Heart right ventricle (tissue), 16 donors: Measurements from ENCODE around the gene ACTR3C. TPM values are rescaled to one million over a fixed set of nuclear protein-coding genes. Genes with fewer than 3 reads are reported as not detected.
"Not testable (repeated sequence)": the region's sequence is repeated elsewhere in the genome, so short reads cannot be mapped to it uniquely, and the experiment has no call there.

Experiments used
- ATAC-seq, 8 donors: fragments of 200-7000 bp; cut with Tn5 transposase; one replicate each; pipeline ENCODE4 v1.9.1; 2020; ENCODE audit warnings: mild to moderate bottlenecking in 8 of 8, moderate library complexity in 8 of 8, moderate number of reproducible peaks in 1 of 8
- DNase-seq, 2 donors: peaks; one replicate each; pipeline ENCODE4 v3.0.0-alpha.2; 2020
- H3K27ac ChIP-seq, 10 donors: fragments of 200-600 bp; sonication (generic) in 2 of 10; one replicate each; pipeline versions ENCODE4 v1.5.0 to v1.8.0; 2020 to 2022; ENCODE audit warnings: mild to moderate bottlenecking in 3 of 10
- H3K27me3 ChIP-seq, 7 donors: fragments of 200-600 bp; one replicate each; pipeline ENCODE4 v1.8.0; 2021 to 2022; ENCODE audit warnings: mild to moderate bottlenecking in 2 of 7
- H3K36me3 ChIP-seq, 9 donors: fragments of 200-600 bp; sonication (generic) in 1 of 9; one replicate each; pipeline versions ENCODE4 v1.5.0 to v1.8.0; 2020 to 2022; ENCODE audit warnings: mild to moderate bottlenecking in 2 of 9
- H3K4me1 ChIP-seq, 9 donors: fragments of 200-600 bp; sonication (generic) in 1 of 9; one replicate each; pipeline versions ENCODE4 v1.5.0 to v1.8.0; 2020 to 2022; ENCODE audit warnings: mild to moderate bottlenecking in 4 of 9
- H3K4me3 ChIP-seq, 10 donors: fragments of 200-600 bp; sonication (generic) in 2 of 10; one replicate each; pipeline versions ENCODE4 v1.5.0 to v1.8.0; 2020 to 2022; ENCODE audit warnings: mild to moderate bottlenecking in 7 of 10, moderate library complexity in 2 of 10
- H3K9me3 ChIP-seq, 11 donors: fragments of 200-600 bp in 10 of 11; sonication (generic) in 2 of 11; one replicate each; pipeline versions ENCODE4 v1.5.0 to v1.8.0; 2013 to 2022; ENCODE audit warnings: mild to moderate bottlenecking in 2 of 11, control low read depth in 1 of 11, moderate library complexity in 1 of 11
- WGBS, 2 donors: extraction: QIAGEN DNeasy Blood & Tissue Kit; methylation state at CpG; one replicate each; pipeline ENCODE4 v1.1.7; 2013; ENCODE audit warnings: inconsistent platforms in 1 of 2; 5-methylcytosine and 5-hydroxymethylcytosine counted together
- intact Hi-C, 10 donors: fragments of 100-400 bp; cut with DNase I; formaldehyde crosslinking; loops; one replicate each; pipeline versions ENCODE4 v1.11.1 to v1.14.2; 2022
- polyA plus RNA-seq, 2 donors: library from polyadenylated mRNA; stranded (reverse); fragments of 200-250 nt; gene quantifications; one replicate each; pipeline ENCODE4 v1.2.3, GENCODE V29; 2013
- total RNA-seq, 10 donors: library from RNA; stranded (reverse); fragmentation: NEBNext Ultra II Directional in 3 of 10; extraction: Animal tissue kit (Norgen Biotek cat#: 25700) in 3 of 10; gene quantifications; one replicate each; pipeline versions ENCODE4 v1.2.1 to v1.2.4, GENCODE V29; 2021 to 2023
- donor health status: Arrhythmogenic right ventricular cardiomyopathy.
- donor health status: ischemic (EF 13 %, LVEDD 7.1; RV severe dilation, severe dysfunction).
- donor health status: healthy with polysubstance abuse.
- donor health status: DM: no; HTN: yes; CAD: no.
- donor health status: DM: no; HTN: no; CAD: no.
- donor health status: ischemic (EF 25% LVEDD 6.9; RV normal size, moderate dysfunction).
- donor health status: ischemic (EF 25% LVEDD 5.7; RV mildly dilated, moderate dysfunction).
- donor health status: healthy.
- donor health status: DM: yes; HTN: yes; CAD: no.
- donor health status: Ischemic cardiomyopathy.
- donor health status: ischemic (EF 35%, LVEDD 5.7; RV mildly dilated, moderate dysfunction).
- donor health status: nonischemic (EF 11% LVEDD 7.7; RV severe dilation, severe dysfunction).
- donor health status: DM: yes; HTN: yes; CAD: no.
- donor health status: PGD.
- donor health status: ischemic (EF 29% LVEDD 5.4; RV normal size, mild dysfunction).
- donor health status: nonischemic (EF 23%, LVEDD 6.1; RV moderate dilation, normal function).

ACTR3C gene
- total and polyA plus RNA-seq, 12 donors: 2.6 to 7.0 (median 3.5) TPM

GRCh38 chr7:150219941-150220658 lies 103.2 kb downstream of the ACTR3C start:
- DNase-seq, ATAC-seq, H3K36me3 ChIP-seq, H3K4me3 ChIP-seq, intact Hi-C loops, H3K4me1 ChIP-seq, H3K9me3 ChIP-seq, H3K27ac ChIP-seq: not testable (repeated sequence)
- WGBS, 2 donors: 0 to 3% methylated on average over 18 to 21 of the region's 50 CpGs
- peaks cover 0 to 33% (median 15%) of the 10 kb centered on the region in 7 donors for H3K27me3 ChIP-seq

GRCh38 chr7:150206848-150207247 lies 116.5 kb downstream of the ACTR3C start:
- 73 to 76% methylated on average over 1 of the region's 1 CpG for WGBS, 2 donors
- H3K27me3 ChIP-seq, H3K9me3 ChIP-seq, H3K4me1 ChIP-seq, ATAC-seq, intact Hi-C loops, H3K4me3 ChIP-seq, DNase-seq, H3K27ac ChIP-seq, H3K36me3 ChIP-seq: not testable (repeated sequence)

- ATAC-seq, intact Hi-C loops, DNase-seq: not testable (repeated sequence)
Observed at GRCh38 chr7:150205866-150206265, 117.5 kb downstream of the ACTR3C start.

GRCh38 chr7:150204577-150204976 lies 118.8 kb downstream of the ACTR3C start:
- H3K4me1 ChIP-seq, H3K9me3 ChIP-seq, H3K27ac ChIP-seq, ATAC-seq, intact Hi-C loops, DNase-seq, H3K36me3 ChIP-seq, H3K4me3 ChIP-seq: not testable (repeated sequence)
- peaks cover 0 to 11% (median 0%) of the 10 kb centered on the region in 7 donors for H3K27me3 ChIP-seq
- WGBS, 2 donors: 78 to 87% methylated on average over 7 of the region's 7 CpGs

More at GRCh38 chr7:150205866-150206265, 117.5 kb downstream of the ACTR3C start:
- 86 to 89% methylated on average over 4 of the region's 4 CpGs for WGBS, 2 donors
- not testable (repeated sequence) for H3K27me3 ChIP-seq, H3K27ac ChIP-seq, H3K4me3 ChIP-seq, H3K4me1 ChIP-seq, H3K36me3 ChIP-seq, H3K9me3 ChIP-seq

- H3K36me3 ChIP-seq, H3K4me3 ChIP-seq, H3K4me1 ChIP-seq, ATAC-seq, H3K9me3 ChIP-seq, H3K27ac ChIP-seq, intact Hi-C loops, DNase-seq: not testable (repeated sequence)
- 80 to 85% methylated on average over 4 of the region's 4 CpGs for WGBS, 2 donors
- H3K27me3 ChIP-seq: peaks cover 0 to 11% (median 0%) of the 10 kb centered on the region in 7 donors
Observed at GRCh38 chr7:150202894-150203293, 120.5 kb downstream of the ACTR3C start.

Other genes starting within 250 kb of the ACTR3C start
- 1 to 10 TPM; 3.0 to 5.0 (median 3.9) TPM for gene LRRC61, start 190 bp downstream of the ACTR3C start, total RNA-seq
- 1 to 10 TPM; 1.2 to 6.4 TPM for gene LRRC61, start 190 bp downstream of the ACTR3C start, polyA plus RNA-seq
- gene RARRES2, start 18.1 kb upstream of the ACTR3C start, total RNA-seq: 10 to 100 TPM in 7 of 10 donors, 1 to 10 TPM in 3; 6.7 to 25.8 (median 16.2) TPM
- gene RARRES2, start 18.1 kb upstream of the ACTR3C start, polyA plus RNA-seq: 10 to 100 TPM; 25.6 to 33.0 TPM
- gene REPIN1, start 45.3 kb upstream of the ACTR3C start, total RNA-seq: 100 to 1,000 TPM in 8 of 10 donors, 10 to 100 TPM in 2; 88.7 to 132 (median 114) TPM
- gene REPIN1, start 45.3 kb upstream of the ACTR3C start, polyA plus RNA-seq: 10 to 100 TPM; 51.0 to 53.0 TPM
- gene ZNF775, start 55.8 kb upstream of the ACTR3C start, total RNA-seq: 1 to 10 TPM; 1.9 to 4.7 (median 2.9) TPM
- 1 to 10 TPM; 2.4 to 4.3 TPM for gene ZNF775, start 55.8 kb upstream of the ACTR3C start, polyA plus RNA-seq
- gene GIMAP8, start 127.1 kb upstream of the ACTR3C start, total RNA-seq: 10 to 100 TPM; 13.4 to 39.4 (median 16.2) TPM
- gene GIMAP8, start 127.1 kb upstream of the ACTR3C start, polyA plus RNA-seq: 10 to 100 TPM; 19.2 to 19.5 TPM
- gene GIMAP7, start 191.3 kb upstream of the ACTR3C start, total RNA-seq: 10 to 100 TPM in 6 of 10 donors, 1 to 10 TPM in 4; 7.5 to 41.2 (median 19.6) TPM
- gene GIMAP7, start 191.3 kb upstream of the ACTR3C start, polyA plus RNA-seq: 10 to 100 TPM; 43.9 to 77.5 TPM
- 10 to 100 TPM; 19.7 to 68.6 (median 31.0) TPM for gene GIMAP4, start 243.8 kb upstream of the ACTR3C start, total RNA-seq
- gene GIMAP4, start 243.8 kb upstream of the ACTR3C start, polyA plus RNA-seq: 10 to 100 TPM; 39.0 to 50.8 TPM